ENCODE data around the gene RASA3. TPM values are rescaled to one million over a fixed set of nuclear protein-coding genes. Genes with fewer than 3 reads are reported as not detected.

Gene RASA3
- total RNA-seq, 2 experiments from 2014 or later = 3.6 to 17.9 TPM

DNA sequence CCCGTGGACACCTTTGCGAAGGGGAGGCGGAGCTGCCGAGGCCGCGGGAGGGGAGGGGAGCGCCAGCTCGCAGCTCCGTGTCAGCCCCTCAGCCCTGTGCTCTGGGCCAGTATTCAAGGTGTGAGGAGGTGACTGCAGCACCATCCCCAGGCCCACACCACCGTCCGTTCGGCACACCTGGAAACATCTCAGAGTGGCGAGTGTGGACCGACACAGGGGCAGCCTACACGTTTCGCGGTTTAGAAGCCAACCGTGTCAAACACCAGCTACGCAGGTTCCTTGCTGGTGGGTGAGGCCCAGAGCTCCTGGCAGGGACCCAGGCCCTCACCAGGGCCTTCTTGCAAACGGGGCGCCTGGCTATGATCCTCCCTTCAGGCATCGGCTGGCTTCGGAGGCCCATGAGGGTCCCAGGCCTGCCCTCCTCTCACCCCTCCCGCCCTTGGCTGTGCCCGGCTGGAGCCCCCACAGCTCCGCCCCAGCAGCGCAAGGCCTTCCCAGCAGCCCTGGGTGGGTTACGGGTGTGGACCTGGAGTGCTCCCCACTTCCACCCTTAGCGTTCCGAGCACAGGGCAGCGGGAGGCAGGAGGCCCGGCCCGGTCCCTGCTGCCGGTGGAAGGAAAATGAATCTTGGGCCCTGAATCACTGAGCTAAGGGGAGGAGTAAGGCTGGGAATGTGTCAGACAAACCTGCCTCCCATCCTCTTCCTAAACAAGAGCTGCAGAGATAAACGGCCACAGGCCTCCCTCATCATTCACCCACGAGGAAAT, 159.8 kb downstream of the RASA3 start:
- BruUV-seq (replicated peaks) = no TSS peak
- Histone ChIP-seq H3K79me2 (ENCODE audit: insufficient read depth, low read depth, low read length) (no peaks in the 10 kb centered on the region), H3K27ac (ENCODE audit: low read depth, low read length, poor library complexity, severe bottlenecking) (no peak overlapping the region), H3K4me3 (ENCODE audit: low read depth, low read length, poor library complexity, severe bottlenecking) (no peak overlapping the region), H3K36me3 (ENCODE audit: insufficient read depth, low read length) (no peaks in the 10 kb centered on the region), H2AFZ (ENCODE audit: low read length) (no peak overlapping the region), H3K9me3 (ENCODE audit: low read length) (no peaks in the 10 kb centered on the region), H3K9me2 (ENCODE audit: insufficient read depth, low read length) (no peaks in the 10 kb centered on the region), H3K4me2 (ENCODE audit: low read length) (no peak overlapping the region), H4K20me1 (ENCODE audit: insufficient read depth, low read length) (no peaks in the 10 kb centered on the region), H3K4me1 (ENCODE audit: insufficient read depth, low read length, poor library complexity, severe bottlenecking) (no peaks in the 10 kb centered on the region)
- intact Hi-C loops (cut with micrococcal nuclease; ENCODE audit: unreplicated experiment) = no loop called here
- ChIA-PET CTCF (ENCODE audit: unreplicated experiment) (no interaction called here), POLR2A (no interaction called here)
- TF ChIP-seq EZH2phosphoT487 (IDR thresholded peaks at IDR 0.05; ENCODE audit: borderline replicate concordance, low read depth, low read length) (no peak), CTCF (conservative IDR thresholded peaks at IDR 0.05; ENCODE audit: low read length) (no peak)
- no peak for DNase-seq (ENCODE audit: low spot score)

DNA sequence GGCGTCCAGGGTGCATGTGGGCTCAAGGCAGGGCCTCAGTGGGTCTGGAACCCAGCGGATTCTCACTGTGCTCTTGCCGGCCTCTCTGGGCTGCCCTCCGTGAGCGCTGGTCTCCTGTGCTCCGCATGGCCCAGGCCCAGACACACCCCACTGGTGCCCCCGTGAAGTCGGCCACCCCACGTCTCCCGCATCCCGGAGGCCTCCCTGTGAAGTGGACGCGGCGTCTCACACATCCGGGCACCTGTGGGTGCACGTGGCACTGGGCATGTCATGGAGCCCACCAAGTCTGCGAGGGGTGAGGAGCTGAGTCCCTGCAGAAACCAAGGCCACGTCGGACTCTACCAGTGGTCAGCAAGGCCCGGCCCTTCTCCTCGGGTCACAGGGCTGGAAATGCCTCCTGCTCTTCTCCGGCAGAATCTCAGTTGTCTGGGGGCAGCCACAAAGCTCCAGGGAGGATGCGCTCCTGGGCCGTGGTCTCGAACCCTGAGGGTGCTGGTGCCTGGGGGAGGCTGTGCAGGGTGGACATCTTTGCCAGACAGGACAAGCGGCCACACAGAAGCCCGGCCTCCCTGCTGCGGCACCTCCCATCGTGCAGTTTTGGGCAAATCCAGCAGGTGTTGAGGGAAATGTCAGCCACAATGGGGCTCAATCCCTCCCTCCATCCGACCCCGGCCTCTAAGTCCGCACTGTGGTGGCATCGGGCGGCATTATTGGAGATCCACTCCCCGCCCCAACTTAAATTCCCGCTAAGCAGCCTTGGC, 160.8 kb downstream of the RASA3 start:
- no peak for DNase-seq (ENCODE audit: low spot score)
- POLR2A ChIA-PET = no interaction called here

More for the DNA sequence above, 160.8 kb downstream of the RASA3 start:
- no peak overlapping the region for H3K4me3 ChIP-seq (ENCODE audit: low read depth, low read length, poor library complexity, severe bottlenecking)
- no peaks in the 10 kb centered on the region for H3K79me2 ChIP-seq (ENCODE audit: insufficient read depth, low read depth, low read length)
- BruUV-seq (replicated peaks) = no TSS peak
- no peak overlapping the region for H3K4me2 ChIP-seq (ENCODE audit: low read length)
- TF ChIP-seq CTCF (conservative IDR thresholded peaks at IDR 0.05; ENCODE audit: low read length) = no peak
- TF ChIP-seq EZH2phosphoT487 (IDR thresholded peaks at IDR 0.05; ENCODE audit: borderline replicate concordance, low read depth, low read length) = no peak
- H3K27ac ChIP-seq (ENCODE audit: low read depth, low read length, poor library complexity, severe bottlenecking) = no peak overlapping the region
- no peak overlapping the region for H2AFZ ChIP-seq (ENCODE audit: low read length)
- H3K36me3 ChIP-seq (ENCODE audit: insufficient read depth, low read length) = no peaks in the 10 kb centered on the region
- intact Hi-C loops (cut with micrococcal nuclease; ENCODE audit: unreplicated experiment) = no loop called here
- H4K20me1 ChIP-seq (ENCODE audit: insufficient read depth, low read length) = no peaks in the 10 kb centered on the region
- no peaks in the 10 kb centered on the region for H3K9me3 ChIP-seq (ENCODE audit: low read length)
- no peaks in the 10 kb centered on the region for H3K4me1 ChIP-seq (ENCODE audit: insufficient read depth, low read length, poor library complexity, severe bottlenecking)
- no peaks in the 10 kb centered on the region for H3K9me2 ChIP-seq (ENCODE audit: insufficient read depth, low read length)
- CTCF ChIA-PET (ENCODE audit: unreplicated experiment) = no interaction called here
